OCI-LY7 (cell line): ENCODE measurements around the gene HS3ST3B1.

ENCODE experiments used
- EZH2phosphoT487 ChIP-seq: fragments of 200-600 bp; sonication (generic); IDR thresholded peaks from 2 replicates; pipeline ENCODE4 v1.6.1; 2018; ENCODE audit warnings: low read depth, borderline replicate concordance, mild to moderate bottlenecking, mixed run types, antibody characterized with exemption, low read length, moderate library complexity, mixed read lengths
- TF ChIP-seq, protein P1 (sequence below): fragments of 200-600 bp; sonication (generic); conservative IDR thresholded peaks from 2 replicates; pipeline ENCODE4 v1.5.1; 2014; ENCODE audit warnings: mild to moderate bottlenecking, antibody characterized with exemption, low read length, moderate library complexity, mixed read lengths

DNA sequence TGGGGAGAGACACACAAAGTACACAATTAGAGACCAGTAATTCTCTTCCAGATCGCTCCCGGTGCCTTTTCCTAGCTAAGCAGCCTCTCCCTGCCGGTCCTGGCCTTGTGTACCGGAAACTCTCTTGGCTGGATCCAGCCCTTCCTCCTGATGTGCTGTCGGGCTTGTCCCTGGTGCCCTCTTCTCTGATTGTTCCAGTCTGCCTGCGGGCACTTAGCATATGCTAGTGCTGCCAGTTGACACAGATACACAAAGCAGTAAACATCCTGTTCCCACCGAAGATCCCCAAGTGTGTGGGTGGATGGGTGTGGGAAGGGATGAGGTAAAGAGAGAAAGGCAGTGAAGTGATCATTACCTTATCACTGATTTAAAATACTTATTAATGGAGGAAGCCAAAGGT, 9.7 kb downstream of the HS3ST3B1 start:
- TF ChIP-seq, protein P1, sequence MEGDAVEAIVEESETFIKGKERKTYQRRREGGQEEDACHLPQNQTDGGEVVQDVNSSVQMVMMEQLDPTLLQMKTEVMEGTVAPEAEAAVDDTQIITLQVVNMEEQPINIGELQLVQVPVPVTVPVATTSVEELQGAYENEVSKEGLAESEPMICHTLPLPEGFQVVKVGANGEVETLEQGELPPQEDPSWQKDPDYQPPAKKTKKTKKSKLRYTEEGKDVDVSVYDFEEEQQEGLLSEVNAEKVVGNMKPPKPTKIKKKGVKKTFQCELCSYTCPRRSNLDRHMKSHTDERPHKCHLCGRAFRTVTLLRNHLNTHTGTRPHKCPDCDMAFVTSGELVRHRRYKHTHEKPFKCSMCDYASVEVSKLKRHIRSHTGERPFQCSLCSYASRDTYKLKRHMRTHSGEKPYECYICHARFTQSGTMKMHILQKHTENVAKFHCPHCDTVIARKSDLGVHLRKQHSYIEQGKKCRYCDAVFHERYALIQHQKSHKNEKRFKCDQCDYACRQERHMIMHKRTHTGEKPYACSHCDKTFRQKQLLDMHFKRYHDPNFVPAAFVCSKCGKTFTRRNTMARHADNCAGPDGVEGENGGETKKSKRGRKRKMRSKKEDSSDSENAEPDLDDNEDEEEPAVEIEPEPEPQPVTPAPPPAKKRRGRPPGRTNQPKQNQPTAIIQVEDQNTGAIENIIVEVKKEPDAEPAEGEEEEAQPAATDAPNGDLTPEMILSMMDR: no peak
- TF ChIP-seq EZH2phosphoT487: no peak
